IMR-90 (cell line): ENCODE measurements around the gene RAB40C. TPM values are rescaled to one million over a fixed set of nuclear protein-coding genes. Genes with fewer than 3 reads are reported as not detected.

Experiments
- ATAC-seq: fragments of 200-7000 bp; cut with Tn5 transposase; 2 replicates; pipeline ENCODE4 v1.9.1; 2020; ENCODE audit warnings: low read depth, mild to moderate bottlenecking, moderate library complexity
- Bru-seq: library from RNA; stranded (reverse); fragments of 400-500 nt; gene quantifications from one replicate; lab custom pipeline; 2021; lab: Mats Ljungman, UMichigan
- BruChase-seq, 2 experiments: library from RNA; stranded (reverse); fragments of 400-500 nt; gene quantifications; one replicate each; lab custom pipeline; 2021; lab: Mats Ljungman, UMichigan
- BruUV-seq: library from RNA; stranded (reverse); fragments of 400-500 nt; replicated peaks from 2 replicates; lab custom pipeline; 2021; lab: Mats Ljungman, UMichigan
- CTCF ChIA-PET: fragments of 300-600 bp; formaldehyde crosslinking; extraction: SDS; loops from one replicate; lab custom pipeline; 2021; ENCODE audit warnings: antibody characterized with exemption; lab: Yijun Ruan, JAX
- POLR2A ChIA-PET: fragments of 300-600 bp; sonication (Branson Sonifier 250); formaldehyde crosslinking; loops from one replicate; lab custom pipeline; 2022; ENCODE audit warnings: antibody characterized with exemption; ENCODE audit not compliant: unreplicated experiment; lab: Charles Lee
- DNase-seq: peaks from one replicate; pipeline ENCODE4 v3.0.0; 2013
- H2AFZ ChIP-seq: replicated peaks from 2 replicates; pipeline ENCODE3; 2013; ENCODE audit warnings: low read length, mild to moderate bottlenecking; ENCODE audit not compliant: poor library complexity
- H2AK5ac ChIP-seq: 2 replicates; pipeline ENCODE4 v1.6.1; 2013; ENCODE audit warnings: low read depth, low read length, inconsistent platforms
- H2AK9ac ChIP-seq: replicated peaks from 2 replicates; pipeline ENCODE3; 2013; ENCODE audit warnings: mild to moderate bottlenecking, low read depth, low read length, moderate library complexity; ENCODE audit not compliant: poor library complexity
- H2BK120ac ChIP-seq: 2 replicates; pipeline ENCODE4 v1.6.1; 2013; ENCODE audit warnings: low read depth, low read length, inconsistent platforms
- H2BK15ac ChIP-seq: 3 replicates; pipeline ENCODE4 v1.6.1; 2013; ENCODE audit warnings: low read depth, low read length, inconsistent platforms
- H2BK20ac ChIP-seq: 2 replicates; pipeline ENCODE4 v1.6.1; 2013; ENCODE audit warnings: low read depth, mild to moderate bottlenecking, inconsistent platforms, low read length, moderate library complexity
- H2BK5ac ChIP-seq: 2 replicates; pipeline ENCODE4 v1.6.1; 2013; ENCODE audit warnings: mild to moderate bottlenecking, low read depth, low read length, inconsistent platforms; ENCODE audit not compliant: poor library complexity, severe bottlenecking
- H3K14ac ChIP-seq: replicated peaks from 2 replicates; pipeline ENCODE4 v1.6.1; 2013; ENCODE audit warnings: low read depth, low read length, inconsistent platforms
- H3K18ac ChIP-seq: 2 replicates; pipeline ENCODE4 v1.6.1; 2013; ENCODE audit warnings: low read depth, low read length, control low read depth
- H3K23ac ChIP-seq: 2 replicates; pipeline ENCODE4 v1.6.1; 2013; ENCODE audit warnings: low read depth, low read length, inconsistent platforms
- H3K27ac ChIP-seq: 2 replicates; pipeline ENCODE4 v1.5.1; 2013; ENCODE audit warnings: mild to moderate bottlenecking, control low read depth, low read length; ENCODE audit not compliant: insufficient read depth
- H3K27me3 ChIP-seq: 2 replicates; pipeline ENCODE4 v1.6.1; 2013; ENCODE audit warnings: low read length; ENCODE audit not compliant: control insufficient read depth, insufficient read depth
- H3K36me3 ChIP-seq: 2 replicates; pipeline ENCODE4 v1.6.1; 2013; ENCODE audit warnings: low read length, mixed read lengths; ENCODE audit not compliant: control insufficient read depth, insufficient read depth
- H3K4ac ChIP-seq: 2 replicates; pipeline ENCODE4 v1.6.1; 2013; ENCODE audit warnings: low read depth, low read length, inconsistent platforms
- H3K4me1 ChIP-seq: 2 replicates; pipeline ENCODE4 v1.6.1; 2013; ENCODE audit warnings: low read length, mixed read lengths; ENCODE audit not compliant: control insufficient read depth, insufficient read depth
- H3K4me2 ChIP-seq: 2 replicates; pipeline ENCODE4 v1.6.1; 2013; ENCODE audit warnings: low read depth, mild to moderate bottlenecking, control low read depth, low read length, moderate library complexity
- H3K4me3 ChIP-seq: 2 replicates; pipeline ENCODE4 v1.5.1; 2013; ENCODE audit warnings: low read depth, mild to moderate bottlenecking, control low read depth, low read length, moderate library complexity; ENCODE audit not compliant: insufficient read depth
- H3K56ac ChIP-seq: 2 replicates; pipeline ENCODE4 v1.6.1; 2013; ENCODE audit warnings: low read length, inconsistent platforms; ENCODE audit not compliant: insufficient read depth; ENCODE audit errors: extremely low read depth
- H3K79me1 ChIP-seq, 2 experiments: 2 replicates each; pipeline ENCODE4 v1.6.1; 2013; ENCODE audit warnings: low read length in 2 of 2, inconsistent platforms in 1 of 2, low read depth in 1 of 2
- H3K9ac ChIP-seq: 2 replicates; pipeline ENCODE4 v1.6.1; 2013; ENCODE audit warnings: low read depth, low read length, control low read depth
- H3K9me1 ChIP-seq: 2 replicates; pipeline ENCODE4 v1.6.1; 2013; ENCODE audit warnings: low read length, inconsistent platforms; ENCODE audit not compliant: insufficient read depth
- H3K9me3 ChIP-seq: 2 replicates; pipeline ENCODE4 v1.6.1; 2013; ENCODE audit warnings: low read length; ENCODE audit not compliant: control insufficient read depth, insufficient read depth
- H4K20me1 ChIP-seq: 2 replicates; pipeline ENCODE4 v1.6.1; 2013; ENCODE audit warnings: low read length, inconsistent platforms; ENCODE audit not compliant: insufficient read depth
- H4K5ac ChIP-seq: 2 replicates; pipeline ENCODE4 v1.6.1; 2013; ENCODE audit warnings: mild to moderate bottlenecking, low read depth, low read length, control low read depth
- H4K8ac ChIP-seq, 2 experiments: 2 replicates each; pipeline ENCODE4 v1.6.1; 2013; ENCODE audit warnings: low read depth in 2 of 2, low read length in 2 of 2, control low read depth in 1 of 2, inconsistent platforms in 1 of 2
- H4K91ac ChIP-seq: 2 replicates; pipeline ENCODE4 v1.6.1; 2013; ENCODE audit warnings: low read depth, low read length, inconsistent platforms; ENCODE audit not compliant: insufficient read depth
- BHLHE40 ChIP-seq: fragments of 150-350 bp; IDR thresholded peaks from 2 replicates; pipeline ENCODE4 v1.6.1; 2016; ENCODE audit warnings: mild to moderate bottlenecking, low read depth, low read length
- CEBPB ChIP-seq: IDR thresholded peaks from 2 replicates; pipeline ENCODE4 v1.6.1; 2012; ENCODE audit warnings: low read depth, low read length, improper control_type of control experiment
- CHD1 ChIP-seq: IDR thresholded peaks from 2 replicates; pipeline ENCODE4 v1.6.1; 2012; ENCODE audit warnings: low read depth, low read length, improper control_type of control experiment
- FOS ChIP-seq: fragments of 150-350 bp; IDR thresholded peaks from 2 replicates; pipeline ENCODE4 v1.6.1; 2016; ENCODE audit warnings: low read depth, low read length
- MAZ ChIP-seq: IDR thresholded peaks from 2 replicates; pipeline ENCODE4 v1.6.1; 2012; ENCODE audit warnings: low read depth, mild to moderate bottlenecking, low read length, improper control_type of control experiment, moderate library complexity, borderline replicate concordance
- MXI1 ChIP-seq: IDR thresholded peaks from 2 replicates; pipeline ENCODE4 v1.6.1; 2012; ENCODE audit warnings: low read depth, mild to moderate bottlenecking, low read length, moderate library complexity, borderline replicate concordance
- NFE2L2 ChIP-seq: fragments of 150-350 bp; IDR thresholded peaks from 2 replicates; pipeline ENCODE4 v1.6.1; 2016; ENCODE audit warnings: low read depth, mild to moderate bottlenecking, low read length
- POLR2A ChIP-seq: IDR thresholded peaks from 2 replicates; pipeline ENCODE4 v1.6.1; 2012; ENCODE audit warnings: mild to moderate bottlenecking, low read depth, low read length
- RAD21 ChIP-seq: IDR thresholded peaks from 2 replicates; pipeline ENCODE4 v1.6.1; 2012; ENCODE audit warnings: low read length, improper control_type of control experiment
- RCOR1 ChIP-seq: IDR thresholded peaks from 2 replicates; pipeline ENCODE4 v1.6.1; 2012; ENCODE audit warnings: mild to moderate bottlenecking, low read length, improper control_type of control experiment; ENCODE audit not compliant: insufficient replicate concordance
- RFX5 ChIP-seq: IDR thresholded peaks from 2 replicates; pipeline ENCODE4 v1.8.0; 2012; ENCODE audit warnings: low read depth, mild to moderate bottlenecking, low read length, moderate library complexity
- SMC3 ChIP-seq: fragments of 150-350 bp; IDR thresholded peaks from 2 replicates; pipeline ENCODE4 v1.6.1; 2016; ENCODE audit warnings: low read depth, mild to moderate bottlenecking, antibody characterized with exemption, low read length, moderate library complexity
- WGBS, 2 experiments: methylation state at CpG; one replicate each; pipeline versions ENCODE4 v1.1.5 to v1.1.7; 2013; ENCODE audit warnings: missing lambda C conversion rate in 2 of 2; ENCODE audit not compliant: insufficient read length in 1 of 2; ENCODE audit errors: extremely low coverage in 2 of 2; 5-methylcytosine and 5-hydroxymethylcytosine counted together
- dilution Hi-C: fragments of 300-500 bp; cut with HindIII; formaldehyde crosslinking; loops from one replicate; pipeline ENCODE4 v1.14.3; 2018; ENCODE audit warnings: low sequenced_read_pairs; ENCODE audit not compliant: unreplicated experiment
- in situ Hi-C: fragments of 300-500 bp; cut with MboI; formaldehyde crosslinking; loops from 3 replicates; pipeline ENCODE4 v1.14.3; 2019; ENCODE audit warnings: low sequenced_read_pairs, inconsistent platforms, mixed read lengths
- intact Hi-C: fragments of 100-400 bp; cut with micrococcal nuclease; formaldehyde crosslinking; loops from 2 replicates; pipeline ENCODE4 v1.10.0; 2022
- long read RNA-seq: library from polyadenylated mRNA; unstranded; transcript quantifications from one replicate; pipeline ENCODE4 v2.0.0, GENCODE V29; 2021; ENCODE audit not compliant: unreplicated experiment
- polyA plus RNA-seq, 3 experiments: library from polyadenylated mRNA; depleted of rRNA; stranded (reverse); fragments of >200 nt; gene quantifications; 2 replicates each; pipeline ENCODE4 v1.2.3, GENCODE V29; 2012; ENCODE audit warnings: low replicate concordance in 1 of 3
- total RNA-seq: library from RNA; depleted of rRNA; stranded (reverse); fragments of >200 nt; gene quantifications from 2 replicates; pipeline ENCODE4 v1.2.3, GENCODE V29; 2012; rRNA removed
- TF ChIP-seq, protein P1 (sequence below): fragments of 150-350 bp; IDR thresholded peaks from 2 replicates; pipeline ENCODE4 v1.6.1; 2017; ENCODE audit warnings: mild to moderate bottlenecking, antibody characterized with exemption, low read length, low read depth

RAB40C gene, protein sequence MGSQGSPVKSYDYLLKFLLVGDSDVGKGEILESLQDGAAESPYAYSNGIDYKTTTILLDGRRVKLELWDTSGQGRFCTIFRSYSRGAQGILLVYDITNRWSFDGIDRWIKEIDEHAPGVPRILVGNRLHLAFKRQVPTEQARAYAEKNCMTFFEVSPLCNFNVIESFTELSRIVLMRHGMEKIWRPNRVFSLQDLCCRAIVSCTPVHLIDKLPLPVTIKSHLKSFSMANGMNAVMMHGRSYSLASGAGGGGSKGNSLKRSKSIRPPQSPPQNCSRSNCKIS
- total RNA-seq: 6.8 and 6.9 TPM in 2 replicates
- 13.7 and 15.3 TPM in 2 replicates for polyA plus RNA-seq (2012; rRNA removed)
- polyA plus RNA-seq (2012; cell fraction: cytosol; rRNA removed): 11.0 and 21.8 TPM in 2 replicates
- polyA plus RNA-seq (2012; cell fraction: nucleus; rRNA removed; ENCODE audit: low replicate concordance): 26.4 and 67.6 TPM in 2 replicates
- Bru-seq, nascent RNA: percentile 62 among the genes with signal in this experiment
- percentile 85 among the genes with signal in this experiment for BruChase-seq, experiment 1, labeled RNA remaining after a 6-hour chase
- percentile 82 among the genes with signal in this experiment for BruChase-seq, experiment 2, labeled RNA remaining after a 2-hour chase
- long read RNA-seq, transcript RAB40C-201 (6 exons, 2,699 nt): major isoform, 19 of 56 reads
- long read RNA-seq, transcript RAB40C-204 (7 exons, 2,569 nt): minor isoform, 16 of 56 reads
- long read RNA-seq, partial matches to known transcripts: 8 of 56 reads
- long read RNA-seq, other reads (novel, unspliced or antisense): 9 of 56 reads

DNA sequence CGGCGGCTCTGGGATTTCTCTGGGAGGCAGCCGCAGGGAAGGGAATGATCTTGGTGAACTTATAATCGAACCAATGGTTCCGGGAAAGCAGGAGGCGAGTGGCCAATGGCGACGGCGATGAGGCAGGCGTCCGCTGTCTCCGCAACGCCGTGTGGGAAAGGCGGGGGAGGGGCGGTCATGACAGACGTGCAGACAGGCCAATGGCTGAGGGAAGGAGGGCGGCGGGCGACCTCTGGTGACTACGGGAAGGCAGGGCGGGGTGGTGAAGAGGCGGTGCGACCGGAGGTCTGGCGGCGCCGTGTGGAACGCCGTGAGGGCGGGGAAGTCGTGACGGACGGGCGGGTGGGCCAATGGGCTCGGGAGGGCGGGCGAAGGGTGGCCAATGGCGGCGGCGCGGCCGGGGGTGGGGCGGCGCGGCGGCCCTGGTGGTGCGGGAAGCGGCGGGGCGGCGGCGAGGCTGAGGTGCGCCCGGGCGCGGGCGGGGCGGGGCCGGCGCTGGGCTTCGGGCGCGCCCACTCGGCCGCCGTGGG, at the start of gene RAB40C:
Gene RAB40C, plus strand, starts transcription at position 409 of the 530 bp plus-strand sequence. CDS start 226 bp downstream, outside the sequence.
- Histone ChIP-seq H3K4ac (peak within 1 kb of the TSS; percentile 99), H2BK15ac (peak within 1 kb of the TSS; percentile 94; the same call in 2 of the 3 replicates), H2BK5ac (peak within 1 kb of the TSS; percentile 95), H4K20me1 (peaks cover 48% of the 10 kb centered on the region), H3K18ac (peak within 1 kb of the TSS; percentile 99), H3K79me1 (peaks cover 25 to 71% of the 10 kb centered on the region in 2 experiments; a peak in 3 of 4 replicates), H3K9ac (peak within 1 kb of the TSS; percentile 84), H4K91ac (peak within 1 kb of the TSS; percentile 97), H3K27ac (peak within 1 kb of the TSS; percentile 92), H3K27me3 (no peaks in the 10 kb centered on the region), H2AK5ac (peak within 1 kb of the TSS; percentile 67), H3K4me2 (peak within 1 kb of the TSS; percentile 95), H3K4me1 (peaks cover 18% of the 10 kb centered on the region), H3K14ac (peak within 1 kb of the TSS; percentile 99), H3K4me3 (peak within 1 kb of the TSS; percentile 98), H2AK9ac (peak within 1 kb of the TSS; percentile 100), H3K9me3 (no peaks in the 10 kb centered on the region), H2BK120ac (peak within 1 kb of the TSS; percentile 99), H4K8ac (peak within 1 kb of the TSS; percentile 37 to 100; a peak in 3 of 4 replicates), H2AFZ (peak within 1 kb of the TSS; percentile 100), H4K5ac (peak within 1 kb of the TSS; percentile 97), H3K56ac (peak within 1 kb of the TSS; percentile 89), H2BK20ac (peak within 1 kb of the TSS; percentile 94; the same call in 1 of the 2 replicates), H3K36me3 (0 out of 2 replicates have a peak, but pooled peaks cover 2% of the 10 kb centered on the region), H3K23ac (peak within 1 kb of the TSS; percentile 100), H3K9me1 (peaks cover 17% of the 10 kb centered on the region; the same call in 1 of the 2 replicates)
- no TSS peak for BruUV-seq
- in situ Hi-C loops: no loop called here
- dilution Hi-C loops: no loop called here
- ATAC-seq (peak; percentile 87), DNase-seq (peak; percentile 97)
- intact Hi-C loops: loop anchor here (2.0 kb wide), 2 partner anchors 47 to 193 kb away; partner anchors contain the start of genes METTL26 and NME4
- CTCF ChIA-PET: interaction anchor here (0.8 kb wide), 1 partner anchor 11 kb away, joined by 3 read pairs; no protein-coding TSS in a partner anchor
- POLR2A ChIA-PET: no interaction called here
- 0% methylated on average over 42 of the region's 67 CpGs; no CpG with 5 or more reads in 1 of the 2 experiments for WGBS, 2 experiments
- peak; percentile 21; the same call in 1 of the 2 replicates for TF ChIP-seq BHLHE40
- TF ChIP-seq MXI1: no peak
- 0 out of 2 replicates have a peak, but pooled peaks have one; percentile 16 for TF ChIP-seq POLR2A
- TF ChIP-seq, protein P1, sequence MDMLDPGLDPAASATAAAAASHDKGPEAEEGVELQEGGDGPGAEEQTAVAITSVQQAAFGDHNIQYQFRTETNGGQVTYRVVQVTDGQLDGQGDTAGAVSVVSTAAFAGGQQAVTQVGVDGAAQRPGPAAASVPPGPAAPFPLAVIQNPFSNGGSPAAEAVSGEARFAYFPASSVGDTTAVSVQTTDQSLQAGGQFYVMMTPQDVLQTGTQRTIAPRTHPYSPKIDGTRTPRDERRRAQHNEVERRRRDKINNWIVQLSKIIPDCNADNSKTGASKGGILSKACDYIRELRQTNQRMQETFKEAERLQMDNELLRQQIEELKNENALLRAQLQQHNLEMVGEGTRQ: no peak; the same call in 1 of the 2 replicates
- peak; percentile 72; the same call in 1 of the 2 replicates for TF ChIP-seq FOS
- no peak for TF ChIP-seq NFE2L2
- TF ChIP-seq MAZ: peak; percentile 88
- TF ChIP-seq RAD21: no peak
- TF ChIP-seq CHD1: no peak
- no peak for TF ChIP-seq RCOR1
- peak; percentile 78 for TF ChIP-seq RFX5
- TF ChIP-seq SMC3: no peak
- no peak for TF ChIP-seq CEBPB
